ENCODE results near the gene RNGTT. TPM values are rescaled to one million over a fixed set of nuclear protein-coding genes. Genes with fewer than 3 reads are reported as not detected.

The RNGTT gene
- total RNA-seq, 6 donors from 2014 or later: 8.9 to 22.4 (median 12.5) TPM

GRCh38 chr6:88569959-88570358, 393.5 kb downstream of the RNGTT start:
- TF ChIP-seq EP300 (IDR thresholded peaks at IDR 0.05) (no peak), POLR2AphosphoS5 (IDR thresholded peaks at IDR 0.05) (no peak), POLR2A (IDR thresholded peaks at IDR 0.05) (no peak)
- TF ChIP-seq, protein P1, sequence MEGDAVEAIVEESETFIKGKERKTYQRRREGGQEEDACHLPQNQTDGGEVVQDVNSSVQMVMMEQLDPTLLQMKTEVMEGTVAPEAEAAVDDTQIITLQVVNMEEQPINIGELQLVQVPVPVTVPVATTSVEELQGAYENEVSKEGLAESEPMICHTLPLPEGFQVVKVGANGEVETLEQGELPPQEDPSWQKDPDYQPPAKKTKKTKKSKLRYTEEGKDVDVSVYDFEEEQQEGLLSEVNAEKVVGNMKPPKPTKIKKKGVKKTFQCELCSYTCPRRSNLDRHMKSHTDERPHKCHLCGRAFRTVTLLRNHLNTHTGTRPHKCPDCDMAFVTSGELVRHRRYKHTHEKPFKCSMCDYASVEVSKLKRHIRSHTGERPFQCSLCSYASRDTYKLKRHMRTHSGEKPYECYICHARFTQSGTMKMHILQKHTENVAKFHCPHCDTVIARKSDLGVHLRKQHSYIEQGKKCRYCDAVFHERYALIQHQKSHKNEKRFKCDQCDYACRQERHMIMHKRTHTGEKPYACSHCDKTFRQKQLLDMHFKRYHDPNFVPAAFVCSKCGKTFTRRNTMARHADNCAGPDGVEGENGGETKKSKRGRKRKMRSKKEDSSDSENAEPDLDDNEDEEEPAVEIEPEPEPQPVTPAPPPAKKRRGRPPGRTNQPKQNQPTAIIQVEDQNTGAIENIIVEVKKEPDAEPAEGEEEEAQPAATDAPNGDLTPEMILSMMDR (IDR thresholded peaks at IDR 0.05): no peak
- Histone ChIP-seq H3K27me3 (no peaks in the 10 kb centered on the region), H3K9me3 (peaks cover 0 to 12% (median 9%) of the 10 kb centered on the region in 4 donors), H3K27ac (no peak overlapping the region), H3K4me3 (no peak overlapping the region), H3K4me1 (no peaks in the 10 kb centered on the region), H3K36me3 (no peaks in the 10 kb centered on the region)
- DNase-seq (no peak), ATAC-seq (ENCODE audit: low FRiP score in 2 of 2) (no peak)

DNA sequence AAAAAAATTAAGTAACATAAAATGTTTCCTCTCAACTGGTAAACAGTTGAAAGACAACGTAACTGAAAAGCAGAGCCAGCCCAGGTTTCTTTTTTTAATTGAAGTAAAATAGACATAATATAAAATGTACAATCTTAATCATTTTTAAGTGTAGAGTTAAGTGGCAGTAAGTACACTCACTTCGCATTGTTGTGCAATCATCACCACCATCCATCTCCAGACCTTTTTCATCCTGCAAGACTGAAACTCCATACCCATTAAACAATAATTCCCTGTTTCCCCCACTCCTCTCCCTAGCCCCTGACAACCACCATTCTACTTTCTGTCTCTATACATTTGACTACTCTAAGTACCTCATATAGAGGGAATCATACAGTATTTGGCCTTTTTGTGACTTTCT, 395.7 kb downstream of the RNGTT start:
- Histone ChIP-seq H3K27ac (no peak overlapping the region), H3K36me3 (no peaks in the 10 kb centered on the region), H3K9me3 (peaks cover 0 to 12% (median 9%) of the 10 kb centered on the region in 4 donors), H3K4me3 (no peak overlapping the region), H3K27me3 (no peaks in the 10 kb centered on the region), H3K4me1 (no peaks in the 10 kb centered on the region)
- ATAC-seq (ENCODE audit: low FRiP score in 2 of 2) (no peak), DNase-seq (no peak)
- 50 to 59% methylated on average over 2 of the region's 2 CpGs for WGBS, 2 donors
- TF ChIP-seq POLR2AphosphoS5 (IDR thresholded peaks at IDR 0.05) (no peak), POLR2A (IDR thresholded peaks at IDR 0.05) (no peak), EP300 (IDR thresholded peaks at IDR 0.05) (no peak)
- TF ChIP-seq, protein P1 (IDR thresholded peaks at IDR 0.05): no peak

DNA sequence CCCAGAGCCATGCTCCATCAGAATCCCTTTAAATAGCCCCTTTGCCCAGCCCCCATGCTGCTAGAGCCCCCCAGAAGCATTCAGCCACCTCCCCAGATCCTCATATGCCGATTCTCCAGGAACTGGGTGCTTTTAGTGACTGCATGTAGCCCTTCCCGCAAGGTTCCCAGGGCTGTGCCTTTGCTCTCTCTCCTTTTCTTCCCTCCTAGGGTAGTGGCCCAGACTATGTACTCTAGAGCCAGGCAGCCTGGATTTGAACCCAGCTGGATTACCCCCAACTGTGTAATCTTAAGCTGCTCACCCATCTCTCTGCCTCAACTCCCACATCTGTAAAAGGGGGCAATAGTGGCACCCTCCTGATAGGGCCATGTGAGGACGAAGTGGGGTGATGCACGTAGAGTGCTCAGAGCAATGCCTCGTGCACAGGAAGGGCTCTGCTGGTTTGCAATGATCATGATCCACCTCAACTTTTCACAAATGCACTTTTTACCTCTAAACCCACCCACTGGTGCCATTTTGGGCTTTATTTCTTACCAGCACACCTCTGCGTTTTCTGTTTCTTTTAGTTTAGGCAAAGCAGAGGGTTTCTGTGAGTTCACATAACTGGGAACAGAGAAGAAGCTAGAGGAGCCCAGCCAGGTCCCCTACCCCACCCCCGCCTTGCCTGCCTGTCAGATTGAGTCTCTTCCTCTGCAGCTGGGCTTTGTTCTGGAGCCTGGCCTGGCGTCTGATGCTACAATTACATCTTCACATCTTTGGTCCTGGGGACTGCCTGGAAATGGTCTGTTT, 396.5 kb downstream of the RNGTT start:
- no peak overlapping the region for H3K4me3 ChIP-seq
- no peaks in the 10 kb centered on the region for H3K36me3 ChIP-seq
- no peak overlapping the region for H3K27ac ChIP-seq
- 79 to 88% methylated on average over 8 of the region's 8 CpGs for WGBS, 2 donors
- TF ChIP-seq POLR2AphosphoS5 (IDR thresholded peaks at IDR 0.05) (no peak), POLR2A (IDR thresholded peaks at IDR 0.05) (no peak), EP300 (IDR thresholded peaks at IDR 0.05) (no peak)
- TF ChIP-seq, protein P1 (IDR thresholded peaks at IDR 0.05): no peak
- no peaks in the 10 kb centered on the region for H3K4me1 ChIP-seq
- ATAC-seq (ENCODE audit: low FRiP score in 2 of 2): peak in 1 of 2 donors; percentile 63
- H3K9me3 ChIP-seq: peaks cover 0 to 12% (median 9%) of the 10 kb centered on the region in 4 donors
- H3K27me3 ChIP-seq: no peaks in the 10 kb centered on the region
- no peak for DNase-seq

DNA sequence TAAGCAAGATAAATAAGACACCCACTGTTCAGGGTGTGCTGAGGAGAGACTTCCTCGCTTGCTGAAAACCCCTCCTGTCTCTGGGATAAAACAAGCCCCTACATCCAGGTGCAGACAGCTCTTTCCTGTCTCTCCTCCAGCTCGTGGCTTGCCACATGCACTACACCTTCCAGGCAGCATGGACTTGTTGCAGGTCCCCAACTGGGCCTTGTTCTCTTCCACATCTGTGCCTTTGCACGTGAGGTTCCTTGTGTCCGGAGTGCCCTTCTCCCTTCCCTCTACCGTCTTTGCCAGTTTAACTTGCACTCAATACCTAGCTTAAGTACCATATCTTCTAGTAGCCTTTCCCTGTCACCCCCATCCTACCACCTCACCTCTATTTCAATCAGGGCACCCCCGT, 397.6 kb downstream of the RNGTT start:
- no peak for TF ChIP-seq POLR2A (IDR thresholded peaks at IDR 0.05)
- no peak for TF ChIP-seq POLR2AphosphoS5 (IDR thresholded peaks at IDR 0.05)
- TF ChIP-seq, protein P1 (IDR thresholded peaks at IDR 0.05): no peak
- no peak for TF ChIP-seq EP300 (IDR thresholded peaks at IDR 0.05)
- Histone ChIP-seq H3K9me3 (peaks cover 0 to 12% (median 9%) of the 10 kb centered on the region in 4 donors), H3K27ac (no peak overlapping the region), H3K36me3 (no peaks in the 10 kb centered on the region), H3K4me1 (no peaks in the 10 kb centered on the region), H3K4me3 (no peak overlapping the region), H3K27me3 (no peaks in the 10 kb centered on the region)
- 84 to 89% methylated on average over 6 of the region's 6 CpGs for WGBS, 2 donors
- DNase-seq (no peak), ATAC-seq (ENCODE audit: low FRiP score in 2 of 2) (no peak)

GRCh38 chr6:88565409-88565811, 398.0 kb downstream of the RNGTT start:
- Histone ChIP-seq H3K4me1 (no peaks in the 10 kb centered on the region), H3K27me3 (no peaks in the 10 kb centered on the region), H3K4me3 (no peak overlapping the region), H3K27ac (no peak overlapping the region), H3K36me3 (no peaks in the 10 kb centered on the region), H3K9me3 (peaks cover 0 to 12% (median 9%) of the 10 kb centered on the region in 4 donors)
- DNase-seq (no peak), ATAC-seq (ENCODE audit: low FRiP score in 2 of 2) (no peak)
- WGBS, 2 donors: 87 to 88% methylated on average over 7 of the region's 7 CpGs
- TF ChIP-seq EP300 (IDR thresholded peaks at IDR 0.05): no peak
- TF ChIP-seq POLR2AphosphoS5 (IDR thresholded peaks at IDR 0.05): no peak

Data from upper lobe of left lung (tissue), 6 donors.